ENCODE data around the gene SFXN5. TPM values are rescaled to one million over a fixed set of nuclear protein-coding genes. Genes with fewer than 3 reads are reported as not detected.

The SFXN5 gene
- total RNA-seq, 2 donors from 2014 or later, result 12.8 to 23.2 TPM

- 92% methylated on average over 24 of the region's 27 CpGs for WGBS
- Histone ChIP-seq H3K4me3 (no peak overlapping the region), H3K4me1 (replicated peaks) (no peaks in the 10 kb centered on the region), H3K27ac (no peak overlapping the region), H3K27me3 (replicated peaks; ENCODE audit: insufficient read depth) (no peaks in the 10 kb centered on the region), H3K36me3 (no peaks in the 10 kb centered on the region), H3K9me3 (no peaks in the 10 kb centered on the region)
- no peak for DNase-seq (ENCODE audit: low spot score)
- intact Hi-C loops (cut with DNase I), result no loop called here
- no peak for TF ChIP-seq POLR2A (IDR thresholded peaks at IDR 0.05)
- TF ChIP-seq POLR2AphosphoS5 (IDR thresholded peaks at IDR 0.05), result no peak
- TF ChIP-seq CTCF (IDR thresholded peaks at IDR 0.05), result no peak
Measured at GRCh38 chr2:72961036-72961720, 110.3 kb downstream of the SFXN5 start.

GRCh38 chr2:72959995-72960981 lies 111.2 kb downstream of the SFXN5 start:
- Histone ChIP-seq H3K4me3 (no peak overlapping the region), H3K36me3 (no peaks in the 10 kb centered on the region), H3K27me3 (replicated peaks; ENCODE audit: insufficient read depth) (no peaks in the 10 kb centered on the region), H3K4me1 (replicated peaks) (no peaks in the 10 kb centered on the region), H3K27ac (no peak overlapping the region), H3K9me3 (no peaks in the 10 kb centered on the region)
- DNase-seq (ENCODE audit: low spot score), result no peak
- 95% methylated on average over 26 of the region's 26 CpGs for WGBS
- TF ChIP-seq POLR2AphosphoS5 (IDR thresholded peaks at IDR 0.05) (no peak), CTCF (IDR thresholded peaks at IDR 0.05) (no peak), POLR2A (IDR thresholded peaks at IDR 0.05) (no peak)
- intact Hi-C loops (cut with DNase I), result no loop called here

- Histone ChIP-seq H3K27me3 (replicated peaks; ENCODE audit: insufficient read depth) (no peaks in the 10 kb centered on the region), H3K9me3 (no peaks in the 10 kb centered on the region), H3K4me3 (no peak overlapping the region), H3K4me1 (replicated peaks) (no peaks in the 10 kb centered on the region), H3K36me3 (no peaks in the 10 kb centered on the region), H3K27ac (no peak overlapping the region)
- TF ChIP-seq CTCF (IDR thresholded peaks at IDR 0.05) (no peak), POLR2A (IDR thresholded peaks at IDR 0.05) (no peak), POLR2AphosphoS5 (IDR thresholded peaks at IDR 0.05) (no peak)
- DNase-seq (ENCODE audit: low spot score), result no peak
- 95% methylated on average over 8 of the region's 8 CpGs for WGBS
- intact Hi-C loops (cut with DNase I), result no loop called here
Measured at GRCh38 chr2:72959554-72959953, 112.0 kb downstream of the SFXN5 start.

- H3K36me3 ChIP-seq, result no peaks in the 10 kb centered on the region
- WGBS, result 92% methylated on average over 13 of the region's 13 CpGs
- no peaks in the 10 kb centered on the region for H3K27me3 ChIP-seq (replicated peaks; ENCODE audit: insufficient read depth)
- no peak for TF ChIP-seq POLR2AphosphoS5 (IDR thresholded peaks at IDR 0.05)
- no peak for TF ChIP-seq POLR2A (IDR thresholded peaks at IDR 0.05)
- TF ChIP-seq CTCF (IDR thresholded peaks at IDR 0.05), result no peak
- no peak overlapping the region for H3K4me3 ChIP-seq
- no peak overlapping the region for H3K27ac ChIP-seq
- DNase-seq (ENCODE audit: low spot score), result no peak
- intact Hi-C loops (cut with DNase I), result no loop called here
- no peaks in the 10 kb centered on the region for H3K9me3 ChIP-seq
- no peaks in the 10 kb centered on the region for H3K4me1 ChIP-seq (replicated peaks)
Measured at GRCh38 chr2:72958542-72959385, 112.7 kb downstream of the SFXN5 start.

All from prostate gland (tissue), 2 donors.